ENCODE results near the gene ROBO2. TPM values are rescaled to one million over a fixed set of nuclear protein-coding genes. Genes with fewer than 3 reads are reported as not detected.

The ROBO2 gene
- total RNA-seq, 1 experiment from 2014 or later, result not detected

DNA sequence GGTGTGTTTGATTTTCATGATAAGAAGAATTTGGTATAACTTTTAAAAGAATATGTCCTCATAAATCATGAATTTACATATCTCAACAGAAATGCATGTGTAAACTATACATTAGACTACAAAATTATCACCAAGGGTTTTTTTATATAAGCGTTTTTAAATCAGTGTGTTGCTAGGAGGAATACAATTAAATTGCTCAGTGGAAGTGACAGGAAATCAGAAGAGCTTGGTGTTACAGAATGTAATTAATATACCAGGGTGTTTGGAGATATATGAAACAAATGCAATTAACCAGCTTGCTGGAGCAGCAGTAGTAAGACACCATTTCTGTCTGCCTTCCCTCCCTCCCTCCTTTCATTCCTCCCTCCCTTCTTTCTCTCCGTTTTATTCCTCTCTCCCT is 2.4 kb downstream of the ROBO2 start:
- Histone ChIP-seq H3K9me2 (ENCODE audit: insufficient read depth) (no peaks in the 10 kb centered on the region), H4K20me1 (ENCODE audit: insufficient read depth) (no peaks in the 10 kb centered on the region), H3K27ac (ENCODE audit: low read depth, low read length) (no peak overlapping the region), H3K9ac (ENCODE audit: low read length) (no peak overlapping the region), H2AFZ (ENCODE audit: low read depth, low read length, poor library complexity, severe bottlenecking) (no peak overlapping the region), H3K4me1 (ENCODE audit: control insufficient read depth in 1 of 2, insufficient read depth in 2 of 2, low read length in 2 of 2) (no peaks in the 10 kb centered on the region), H3K9me3 (ENCODE audit: control insufficient read depth in 1 of 2, insufficient read depth in 1 of 2, low read depth in 1 of 2, low read length in 2 of 2) (peaks cover 8 to 22% of the 10 kb centered on the region in 2 experiments; a peak in 3 of 4 replicates), H3K4me3 (replicated peaks in 1 of 2; ENCODE audit: low read depth in 1 of 2, low read length in 2 of 2) (no peak overlapping the region), H3K79me2 (ENCODE audit: insufficient read depth, low read length) (no peaks in the 10 kb centered on the region), H3K36me3 (ENCODE audit: control insufficient read depth in 1 of 2, insufficient read depth in 2 of 2, low read length in 2 of 2) (no peaks in the 10 kb centered on the region), H3K27me3 (ENCODE audit: insufficient read depth, low read length) (no peaks in the 10 kb centered on the region), H3K4me2 (ENCODE audit: low read length) (no peak overlapping the region)
- ChIA-PET POLR2A (no interaction called here), CTCF (no interaction called here), RAD21 (ENCODE audit: low non-redundant PET in 1 of 2, low total read pairs in 2 of 2, uncharacterized antibody in 2 of 2, unreplicated experiment in 2 of 2) (no interaction called here)
- no peak for TF ChIP-seq POLR2AphosphoS5 (IDR thresholded peaks at IDR 0.05; ENCODE audit: low read depth, low read length)
- TF ChIP-seq, protein P1, sequence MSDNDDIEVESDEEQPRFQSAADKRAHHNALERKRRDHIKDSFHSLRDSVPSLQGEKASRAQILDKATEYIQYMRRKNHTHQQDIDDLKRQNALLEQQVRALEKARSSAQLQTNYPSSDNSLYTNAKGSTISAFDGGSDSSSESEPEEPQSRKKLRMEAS (IDR thresholded peaks at IDR 0.05), result no peak
- no peak for TF ChIP-seq POLR2A (IDR thresholded peaks at IDR 0.05; ENCODE audit: borderline replicate concordance, extremely low read depth, insufficient read depth, insufficient read length)
- TF ChIP-seq, protein P2, sequence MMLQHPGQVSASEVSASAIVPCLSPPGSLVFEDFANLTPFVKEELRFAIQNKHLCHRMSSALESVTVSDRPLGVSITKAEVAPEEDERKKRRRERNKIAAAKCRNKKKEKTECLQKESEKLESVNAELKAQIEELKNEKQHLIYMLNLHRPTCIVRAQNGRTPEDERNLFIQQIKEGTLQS (IDR thresholded peaks at IDR 0.05), result no peak
- no peak for TF ChIP-seq EGR1 (IDR thresholded peaks at IDR 0.05; ENCODE audit: low read depth)
- TF ChIP-seq SIN3A (IDR thresholded peaks at IDR 0.05; ENCODE audit: low read depth), result no peak
- no peak for TF ChIP-seq CBX3 (IDR thresholded peaks at IDR 0.05; ENCODE audit: low read depth)
- TF ChIP-seq ELF1 (IDR thresholded peaks at IDR 0.05; ENCODE audit: borderline replicate concordance, low read depth), result no peak
- no peak for TF ChIP-seq EZH2phosphoT487 (IDR thresholded peaks at IDR 0.05; ENCODE audit: borderline replicate concordance)
- no peak for TF ChIP-seq ZFX (IDR thresholded peaks at IDR 0.05)
- TF ChIP-seq, protein P3, sequence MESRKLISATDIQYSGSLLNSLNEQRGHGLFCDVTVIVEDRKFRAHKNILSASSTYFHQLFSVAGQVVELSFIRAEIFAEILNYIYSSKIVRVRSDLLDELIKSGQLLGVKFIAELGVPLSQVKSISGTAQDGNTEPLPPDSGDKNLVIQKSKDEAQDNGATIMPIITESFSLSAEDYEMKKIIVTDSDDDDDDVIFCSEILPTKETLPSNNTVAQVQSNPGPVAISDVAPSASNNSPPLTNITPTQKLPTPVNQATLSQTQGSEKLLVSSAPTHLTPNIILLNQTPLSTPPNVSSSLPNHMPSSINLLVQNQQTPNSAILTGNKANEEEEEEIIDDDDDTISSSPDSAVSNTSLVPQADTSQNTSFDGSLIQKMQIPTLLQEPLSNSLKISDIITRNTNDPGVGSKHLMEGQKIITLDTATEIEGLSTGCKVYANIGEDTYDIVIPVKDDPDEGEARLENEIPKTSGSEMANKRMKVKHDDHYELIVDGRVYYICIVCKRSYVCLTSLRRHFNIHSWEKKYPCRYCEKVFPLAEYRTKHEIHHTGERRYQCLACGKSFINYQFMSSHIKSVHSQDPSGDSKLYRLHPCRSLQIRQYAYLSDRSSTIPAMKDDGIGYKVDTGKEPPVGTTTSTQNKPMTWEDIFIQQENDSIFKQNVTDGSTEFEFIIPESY (IDR thresholded peaks at IDR 0.05; ENCODE audit: extremely low read depth, insufficient replicate concordance, low read length), result no peak
- TF ChIP-seq CEBPB (IDR thresholded peaks at IDR 0.05; ENCODE audit: low read depth), result no peak
- DNase-seq (ENCODE audit: low read depth, low spot score) (no peak), ATAC-seq (no peak)
- BruUV-seq (replicated peaks), result no TSS peak
- intact Hi-C loops (cut with micrococcal nuclease), result no loop called here

Measured in HCT116 (cell line).